ENCODE measurements around the gene EIF4G3. TPM values are rescaled to one million over a fixed set of nuclear protein-coding genes. Genes with fewer than 3 reads are reported as not detected.

The EIF4G3 gene
- polyA plus RNA-seq, 1 of the 3 experiments (the other 2 are of a cell fraction) = 32.0 TPM

DNA sequence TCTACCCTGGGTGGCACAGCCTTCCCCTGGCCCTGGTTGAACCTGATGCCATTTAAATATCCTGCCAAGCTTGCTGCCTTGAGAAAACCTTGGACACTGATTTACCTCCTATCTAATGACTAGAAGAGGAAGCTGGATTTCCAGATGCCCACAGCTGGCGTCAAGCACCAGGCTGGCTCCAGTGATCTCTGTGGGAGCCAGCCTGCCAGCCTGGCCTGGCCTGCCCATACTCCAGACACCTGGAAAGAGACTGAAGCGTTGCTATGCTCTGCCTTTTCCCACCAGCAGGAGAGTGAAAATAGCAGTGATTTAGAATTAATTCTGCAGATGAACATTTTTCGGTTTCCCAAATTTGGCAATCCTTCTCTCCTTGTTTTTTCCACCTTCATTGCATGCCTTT, 11.5 kb upstream of the EIF4G3 start (continued):
- TF ChIP-seq RCOR1 (IDR thresholded peaks at IDR 0.05; ENCODE audit: low read length) (no peak), SMC3 (IDR thresholded peaks at IDR 0.05; ENCODE audit: low read depth, low read length) (no peak), JUND (IDR thresholded peaks at IDR 0.05) (no peak), FOXM1 (IDR thresholded peaks at IDR 0.05; ENCODE audit: low read depth) (no peak)
- TF ChIP-seq, protein P1, sequence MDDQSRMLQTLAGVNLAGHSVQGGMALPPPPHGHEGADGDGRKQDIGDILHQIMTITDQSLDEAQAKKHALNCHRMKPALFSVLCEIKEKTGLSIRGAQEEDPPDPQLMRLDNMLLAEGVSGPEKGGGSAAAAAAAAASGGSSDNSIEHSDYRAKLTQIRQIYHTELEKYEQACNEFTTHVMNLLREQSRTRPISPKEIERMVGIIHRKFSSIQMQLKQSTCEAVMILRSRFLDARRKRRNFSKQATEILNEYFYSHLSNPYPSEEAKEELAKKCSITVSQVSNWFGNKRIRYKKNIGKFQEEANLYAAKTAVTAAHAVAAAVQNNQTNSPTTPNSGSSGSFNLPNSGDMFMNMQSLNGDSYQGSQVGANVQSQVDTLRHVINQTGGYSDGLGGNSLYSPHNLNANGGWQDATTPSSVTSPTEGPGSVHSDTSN (IDR thresholded peaks at IDR 0.05) = no peak
- TF ChIP-seq, protein P2, sequence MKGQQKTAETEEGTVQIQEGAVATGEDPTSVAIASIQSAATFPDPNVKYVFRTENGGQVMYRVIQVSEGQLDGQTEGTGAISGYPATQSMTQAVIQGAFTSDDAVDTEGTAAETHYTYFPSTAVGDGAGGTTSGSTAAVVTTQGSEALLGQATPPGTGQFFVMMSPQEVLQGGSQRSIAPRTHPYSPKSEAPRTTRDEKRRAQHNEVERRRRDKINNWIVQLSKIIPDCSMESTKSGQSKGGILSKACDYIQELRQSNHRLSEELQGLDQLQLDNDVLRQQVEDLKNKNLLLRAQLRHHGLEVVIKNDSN (IDR thresholded peaks at IDR 0.05; ENCODE audit: borderline replicate concordance, low read depth) = no peak
- TF ChIP-seq, protein P3, sequence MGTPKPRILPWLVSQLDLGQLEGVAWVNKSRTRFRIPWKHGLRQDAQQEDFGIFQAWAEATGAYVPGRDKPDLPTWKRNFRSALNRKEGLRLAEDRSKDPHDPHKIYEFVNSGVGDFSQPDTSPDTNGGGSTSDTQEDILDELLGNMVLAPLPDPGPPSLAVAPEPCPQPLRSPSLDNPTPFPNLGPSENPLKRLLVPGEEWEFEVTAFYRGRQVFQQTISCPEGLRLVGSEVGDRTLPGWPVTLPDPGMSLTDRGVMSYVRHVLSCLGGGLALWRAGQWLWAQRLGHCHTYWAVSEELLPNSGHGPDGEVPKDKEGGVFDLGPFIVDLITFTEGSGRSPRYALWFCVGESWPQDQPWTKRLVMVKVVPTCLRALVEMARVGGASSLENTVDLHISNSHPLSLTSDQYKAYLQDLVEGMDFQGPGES (IDR thresholded peaks at IDR 0.05; ENCODE audit: low read depth, low read length) = no peak

DNA sequence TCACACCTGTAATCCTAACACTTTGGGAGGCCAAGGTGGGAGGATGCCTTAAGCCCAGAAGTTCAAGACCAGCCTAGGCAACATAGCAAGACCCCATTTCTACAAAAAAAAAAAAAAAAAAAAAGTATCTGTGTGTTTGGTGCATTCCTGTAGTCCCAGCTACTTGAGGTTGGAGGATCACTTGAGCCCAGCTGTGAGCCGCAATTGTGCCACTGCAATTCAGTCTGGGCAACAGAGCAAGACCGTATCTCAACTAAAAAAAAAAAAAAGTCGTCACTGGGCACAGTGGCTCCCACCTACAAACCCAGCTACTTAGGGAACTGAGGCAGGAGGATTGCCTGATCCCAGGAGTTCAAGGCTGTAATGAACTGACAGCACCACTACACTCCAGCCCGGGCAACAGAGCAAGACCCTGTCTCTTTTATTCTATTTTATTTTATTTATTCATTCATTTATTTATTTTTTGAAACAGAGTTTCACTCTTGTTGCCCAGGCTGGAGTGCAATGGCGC, 8.6 kb upstream of the EIF4G3 start:
- no peaks in the 10 kb centered on the region; a peak in 1 of 4 replicates for H3K4me1 ChIP-seq (ENCODE audit: control insufficient read depth in 1 of 2, insufficient read depth in 2 of 2, low read depth in 1 of 2, low read length in 1 of 2)
- H3K9ac ChIP-seq = no peak overlapping the region
- no peak overlapping the region for H2AFZ ChIP-seq (ENCODE audit: low read depth)
- no peaks in the 10 kb centered on the region for H4K20me1 ChIP-seq (ENCODE audit: insufficient read depth)
- no peaks in the 10 kb centered on the region for H3K9me3 ChIP-seq
- no peak for DNase-seq
- TF ChIP-seq YY1 (IDR thresholded peaks at IDR 0.05; ENCODE audit: low read depth) = no peak
- no peak for TF ChIP-seq CHD2 (IDR thresholded peaks at IDR 0.05; ENCODE audit: low read length, partially characterized antibody)
- no peak for TF ChIP-seq RFX5 (IDR thresholded peaks at IDR 0.05; ENCODE audit: low read length)
- no peak for TF ChIP-seq TAF1 (IDR thresholded peaks at IDR 0.05; ENCODE audit: borderline replicate concordance, low read depth, low read length)
- TF ChIP-seq, protein P4, sequence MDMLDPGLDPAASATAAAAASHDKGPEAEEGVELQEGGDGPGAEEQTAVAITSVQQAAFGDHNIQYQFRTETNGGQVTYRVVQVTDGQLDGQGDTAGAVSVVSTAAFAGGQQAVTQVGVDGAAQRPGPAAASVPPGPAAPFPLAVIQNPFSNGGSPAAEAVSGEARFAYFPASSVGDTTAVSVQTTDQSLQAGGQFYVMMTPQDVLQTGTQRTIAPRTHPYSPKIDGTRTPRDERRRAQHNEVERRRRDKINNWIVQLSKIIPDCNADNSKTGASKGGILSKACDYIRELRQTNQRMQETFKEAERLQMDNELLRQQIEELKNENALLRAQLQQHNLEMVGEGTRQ (IDR thresholded peaks at IDR 0.05; ENCODE audit: borderline replicate concordance, low read depth, low read length) = no peak
- no peak for TF ChIP-seq TCF12 (IDR thresholded peaks at IDR 0.05)
- no peak for TF ChIP-seq EP300 (IDR thresholded peaks at IDR 0.05; ENCODE audit: borderline replicate concordance in 1 of 2, low read depth in 1 of 2, low read length in 1 of 2)
- no peak for TF ChIP-seq JUND (IDR thresholded peaks at IDR 0.05)
- no peak for TF ChIP-seq POLR2AphosphoS5 (IDR thresholded peaks at IDR 0.05; ENCODE audit: low read depth, low read length)
- TF ChIP-seq RXRA (IDR thresholded peaks at IDR 0.05; ENCODE audit: borderline replicate concordance, low read depth) = no peak
- TF ChIP-seq TEAD4 (IDR thresholded peaks at IDR 0.05; ENCODE audit: borderline replicate concordance, insufficient read depth) = no peak
- TF ChIP-seq RAD21 (IDR thresholded peaks at IDR 0.05; ENCODE audit: low read length) = no peak
- TF ChIP-seq GABPA (IDR thresholded peaks at IDR 0.05; ENCODE audit: low read depth) = no peak
- TF ChIP-seq, protein P5, sequence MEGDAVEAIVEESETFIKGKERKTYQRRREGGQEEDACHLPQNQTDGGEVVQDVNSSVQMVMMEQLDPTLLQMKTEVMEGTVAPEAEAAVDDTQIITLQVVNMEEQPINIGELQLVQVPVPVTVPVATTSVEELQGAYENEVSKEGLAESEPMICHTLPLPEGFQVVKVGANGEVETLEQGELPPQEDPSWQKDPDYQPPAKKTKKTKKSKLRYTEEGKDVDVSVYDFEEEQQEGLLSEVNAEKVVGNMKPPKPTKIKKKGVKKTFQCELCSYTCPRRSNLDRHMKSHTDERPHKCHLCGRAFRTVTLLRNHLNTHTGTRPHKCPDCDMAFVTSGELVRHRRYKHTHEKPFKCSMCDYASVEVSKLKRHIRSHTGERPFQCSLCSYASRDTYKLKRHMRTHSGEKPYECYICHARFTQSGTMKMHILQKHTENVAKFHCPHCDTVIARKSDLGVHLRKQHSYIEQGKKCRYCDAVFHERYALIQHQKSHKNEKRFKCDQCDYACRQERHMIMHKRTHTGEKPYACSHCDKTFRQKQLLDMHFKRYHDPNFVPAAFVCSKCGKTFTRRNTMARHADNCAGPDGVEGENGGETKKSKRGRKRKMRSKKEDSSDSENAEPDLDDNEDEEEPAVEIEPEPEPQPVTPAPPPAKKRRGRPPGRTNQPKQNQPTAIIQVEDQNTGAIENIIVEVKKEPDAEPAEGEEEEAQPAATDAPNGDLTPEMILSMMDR (IDR thresholded peaks at IDR 0.05) = no peak
- no peak for TF ChIP-seq GATA2 (CRISPR knock-in tag; IDR thresholded peaks at IDR 0.05)
- no peak for TF ChIP-seq FOXM1 (IDR thresholded peaks at IDR 0.05; ENCODE audit: low read depth)
- 83% methylated on average over 5 of the region's 5 CpGs for WGBS (ENCODE audit: low lambda C conversion rate)
- H3K4me3 ChIP-seq (ENCODE audit: low read depth in 2 of 2, low read length in 1 of 2) = no peak overlapping the region
- H3K79me2 ChIP-seq (ENCODE audit: insufficient read depth) = no peaks in the 10 kb centered on the region
- H3K9me2 ChIP-seq = no peaks in the 10 kb centered on the region
- H3F3A ChIP-seq (replicated peaks; ENCODE audit: insufficient read depth) = no peaks in the 10 kb centered on the region
- ChIA-PET CTCF (interaction anchor here (1.1 to 6.5 kb wide), 3 partner anchors 10 to 490 kb away, joined by 4 to 49 read pairs (median 7); no protein-coding TSS in a partner anchor), POLR2A (no interaction called here)
- H3K27me3 ChIP-seq (ENCODE audit: insufficient read depth) = no peaks in the 10 kb centered on the region
- H3K36me3 ChIP-seq (replicated peaks in 1 of 2; ENCODE audit: control insufficient read depth in 1 of 2, insufficient read depth in 2 of 2, low read length in 1 of 2) = no peaks in the 10 kb centered on the region
- no peak overlapping the region for H3K4me2 ChIP-seq
- H3K27ac ChIP-seq (ENCODE audit: low read depth in 2 of 2, low read length in 1 of 2) = no peak overlapping the region
